Activated CD8-positive, alpha-beta memory T cell treated with anti-CD3 and anti-CD28 coated beads, Interleukin-2, amount 10 ng/mL, durations not matched to agents 7 days and 5 days (primary cell): ENCODE data around the gene CORO1C. TPM values are rescaled to one million over a fixed set of nuclear protein-coding genes. Genes with fewer than 3 reads are reported as not detected.
A peak's percentile ranks its signal among the peaks of the same experiment; 100 is the strongest.
"Not testable (repeated sequence)": the region's sequence is repeated elsewhere in the genome, so short reads cannot be mapped to it uniquely, and the experiment has no call there.

ENCODE experiments used
- ATAC-seq: fragments of 150-1000 bp; cut with Tn5 transposase; one replicate; pipeline ENCODE4 v1.10.0; 2021; ENCODE audit warnings: moderate library complexity
- CTCF ChIA-PET: fragments of 350-600 bp; sonication (Branson Sonifier 250); formaldehyde crosslinking; loops from one replicate; lab custom pipeline; 2021; ENCODE audit warnings: antibody characterized with exemption; lab: Charles Lee
- DNase-seq: peaks from one replicate; pipeline ENCODE4 v3.0.0-alpha.2; 2020
- H3K27ac Mint-ChIP-seq: one replicate; pipeline ENCODE4 v1.8.0; 2021; ENCODE audit warnings: mild to moderate bottlenecking, mixed read lengths
- H3K27me3 Mint-ChIP-seq: one replicate; pipeline ENCODE4 v1.8.0; 2021; ENCODE audit warnings: mixed read lengths
- H3K36me3 Mint-ChIP-seq: one replicate; pipeline ENCODE4 v1.8.0; 2021; ENCODE audit warnings: mild to moderate bottlenecking, mixed read lengths
- H3K4me1 Mint-ChIP-seq: one replicate; pipeline ENCODE4 v1.8.0; 2021; ENCODE audit warnings: mixed read lengths
- H3K4me3 Mint-ChIP-seq: one replicate; pipeline ENCODE4 v1.8.0; 2021; ENCODE audit warnings: mild to moderate bottlenecking, moderate library complexity, mixed read lengths
- H3K9me3 Mint-ChIP-seq: one replicate; pipeline ENCODE4 v1.8.0; 2022; ENCODE audit warnings: low read depth, mixed read lengths
- total RNA-seq, 2 experiments: library from RNA; stranded (reverse); gene quantifications; one replicate each; pipeline ENCODE4 v1.2.3, GENCODE V29; 2021

The CORO1C gene
- total RNA-seq, 2 experiments from 2014 or later, result 54.3 to 63.0 TPM

GRCh38 chr12:108633081-108633533 is 98.2 kb downstream of the CORO1C start:
- CTCF ChIA-PET, result interaction anchor here (0.6 to 10.4 kb wide), 11 partner anchors 10 to 198 kb away, joined by 3 to 166 read pairs (median 12); partner anchors contain the start of gene ISCU
- H3K27me3 Mint-ChIP-seq, result no peaks in the 10 kb centered on the region
- no peaks in the 10 kb centered on the region for H3K9me3 Mint-ChIP-seq
- peaks cover 46% of the 10 kb centered on the region for H3K36me3 Mint-ChIP-seq
- ATAC-seq (no peak), DNase-seq (no peak)
- peaks cover 63% of the 10 kb centered on the region for H3K4me1 Mint-ChIP-seq
- peak overlapping the region; percentile 100 for H3K4me3 Mint-ChIP-seq
- peak overlapping the region; percentile 100 for H3K27ac Mint-ChIP-seq

- not testable (repeated sequence) for ATAC-seq, H3K27me3 Mint-ChIP-seq, DNase-seq, H3K9me3 Mint-ChIP-seq
- CTCF ChIA-PET, result interaction anchor here (1.2 to 10.4 kb wide), 7 partner anchors 9 to 172 kb away, joined by 3 to 166 read pairs (median 16); partner anchors contain the start of gene ISCU
- Mint-ChIP-seq H3K27ac (peak overlapping the region; percentile 100), H3K4me3 (peak overlapping the region; percentile 100), H3K4me1 (peaks cover 63% of the 10 kb centered on the region), H3K36me3 (peaks cover 52% of the 10 kb centered on the region)
Measured at GRCh38 chr12:108631261-108631660, 100.1 kb downstream of the CORO1C start.

GRCh38 chr12:108630481-108631207 is 100.7 kb downstream of the CORO1C start:
- CTCF ChIA-PET, result interaction anchor here (1.5 to 10.4 kb wide), 5 partner anchors 8 to 173 kb away, joined by 3 to 166 read pairs (median 16); no protein-coding TSS in a partner anchor
- Mint-ChIP-seq H3K4me3 (peak overlapping the region; percentile 100), H3K27me3 (no peaks in the 10 kb centered on the region), H3K27ac (peak overlapping the region; percentile 100), H3K36me3 (peaks cover 55% of the 10 kb centered on the region), H3K4me1 (peaks cover 59% of the 10 kb centered on the region), H3K9me3 (no peaks in the 10 kb centered on the region)
- DNase-seq, result peak; percentile 55
- ATAC-seq, result no peak

GRCh38 chr12:108629824-108630476 is 101.4 kb downstream of the CORO1C start:
- Mint-ChIP-seq H3K4me1 (peaks cover 59% of the 10 kb centered on the region), H3K4me3 (peak overlapping the region; percentile 100), H3K9me3 (no peaks in the 10 kb centered on the region), H3K27me3 (no peaks in the 10 kb centered on the region), H3K27ac (peak overlapping the region; percentile 100), H3K36me3 (peaks cover 62% of the 10 kb centered on the region)
- DNase-seq (peak; percentile 85), ATAC-seq (peak; percentile 40)
- CTCF ChIA-PET, result interaction anchor here (2.4 to 10.4 kb wide), 3 partner anchors 12 to 62 kb away, joined by 5 to 166 read pairs (median 32); no protein-coding TSS in a partner anchor

- CTCF ChIA-PET, result interaction anchor here (0.7 to 10.4 kb wide), 6 partner anchors 11 to 203 kb away, joined by 3 to 166 read pairs (median 6); no protein-coding TSS in a partner anchor
- no peaks in the 10 kb centered on the region for H3K9me3 Mint-ChIP-seq
- peak overlapping the region; percentile 100 for H3K4me3 Mint-ChIP-seq
- peak overlapping the region; percentile 100 for H3K27ac Mint-ChIP-seq
- DNase-seq (peak; percentile 58), ATAC-seq (no peak)
- H3K4me1 Mint-ChIP-seq, result peaks cover 56% of the 10 kb centered on the region
- H3K36me3 Mint-ChIP-seq, result peaks cover 66% of the 10 kb centered on the region
- H3K27me3 Mint-ChIP-seq, result no peaks in the 10 kb centered on the region
Measured at GRCh38 chr12:108629151-108629550, 102.2 kb downstream of the CORO1C start.

GRCh38 chr12:108627134-108627920 is 104.0 kb downstream of the CORO1C start:
- Mint-ChIP-seq H3K27ac (peak overlapping the region; percentile 80), H3K27me3 (no peaks in the 10 kb centered on the region), H3K4me3 (peak overlapping the region; percentile 42), H3K9me3 (no peaks in the 10 kb centered on the region), H3K4me1 (peaks cover 69% of the 10 kb centered on the region), H3K36me3 (peaks cover 72% of the 10 kb centered on the region)
- no peak for ATAC-seq
- DNase-seq, result no peak
- CTCF ChIA-PET, result interaction anchor here (0.9 to 10.4 kb wide), 10 partner anchors 9 to 105 kb away, joined by 3 to 166 read pairs (median 6); partner anchors contain the start of genes ISCU and SART3

- H3K9me3 Mint-ChIP-seq, result no peaks in the 10 kb centered on the region
- H3K36me3 Mint-ChIP-seq, result peaks cover 70% of the 10 kb centered on the region
- no peak for DNase-seq
- CTCF ChIA-PET, result no interaction called here
- no peaks in the 10 kb centered on the region for H3K27me3 Mint-ChIP-seq
- no peak for ATAC-seq
- H3K4me3 Mint-ChIP-seq, result no peak overlapping the region
- H3K27ac Mint-ChIP-seq, result no peak overlapping the region
- peaks cover 59% of the 10 kb centered on the region for H3K4me1 Mint-ChIP-seq
Measured at GRCh38 chr12:108625228-108625627, 106.1 kb downstream of the CORO1C start.

DNA sequence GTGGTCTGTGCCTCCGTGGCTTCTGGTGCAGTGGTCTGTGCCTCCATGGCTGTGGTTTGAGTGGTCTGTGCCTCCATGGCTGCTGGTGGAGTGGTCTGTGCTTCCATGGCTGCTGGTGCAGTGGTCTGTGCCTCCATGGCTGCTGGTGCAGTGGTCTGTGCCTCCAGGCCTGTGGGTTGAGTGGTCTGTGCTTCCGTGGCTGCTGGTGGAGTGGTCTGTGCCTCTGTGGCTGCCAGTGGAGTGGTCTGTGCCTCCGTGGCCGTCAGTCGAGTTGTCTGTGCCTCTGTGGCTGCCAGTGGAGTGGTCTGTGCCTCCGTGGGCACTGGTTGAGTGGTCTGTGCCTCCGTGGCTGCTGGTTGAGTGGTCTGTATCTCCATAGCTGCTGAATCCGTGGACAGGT is 107.7 kb downstream of the CORO1C start:
- ATAC-seq (no peak), DNase-seq (no peak)
- Mint-ChIP-seq H3K36me3 (peaks cover 66% of the 10 kb centered on the region), H3K27me3 (no peaks in the 10 kb centered on the region), H3K9me3 (no peaks in the 10 kb centered on the region), H3K4me1 (peaks cover 59% of the 10 kb centered on the region), H3K27ac (no peak overlapping the region), H3K4me3 (no peak overlapping the region)
- CTCF ChIA-PET, result no interaction called here

GRCh38 chr12:108622921-108623514 is 108.3 kb downstream of the CORO1C start:
- H3K4me1 Mint-ChIP-seq, result peaks cover 60% of the 10 kb centered on the region
- DNase-seq (no peak), ATAC-seq (no peak)
- no peak overlapping the region for H3K4me3 Mint-ChIP-seq
- H3K27me3 Mint-ChIP-seq, result no peaks in the 10 kb centered on the region
- CTCF ChIA-PET, result interaction anchor here (1.0 to 11.2 kb wide), 3 partner anchors 9 to 57 kb away, joined by 3 to 382 read pairs (median 4); partner anchors contain the start of genes ISCU, SART3 and SELPLG
- H3K27ac Mint-ChIP-seq, result no peak overlapping the region
- H3K36me3 Mint-ChIP-seq, result peaks cover 61% of the 10 kb centered on the region
- no peaks in the 10 kb centered on the region for H3K9me3 Mint-ChIP-seq

GRCh38 chr12:108622421-108622820 is 108.9 kb downstream of the CORO1C start:
- CTCF ChIA-PET, result interaction anchor here (1.0 to 11.2 kb wide), 3 partner anchors 9 to 56 kb away, joined by 3 to 382 read pairs (median 4); partner anchors contain the start of genes ISCU, SART3 and SELPLG
- no peak overlapping the region for H3K4me3 Mint-ChIP-seq
- peak overlapping the region; percentile 75 for H3K27ac Mint-ChIP-seq
- ATAC-seq (peak; percentile 11), DNase-seq (no peak)
- no peaks in the 10 kb centered on the region for H3K27me3 Mint-ChIP-seq
- peaks cover 60% of the 10 kb centered on the region for H3K4me1 Mint-ChIP-seq
- H3K9me3 Mint-ChIP-seq, result no peaks in the 10 kb centered on the region
- H3K36me3 Mint-ChIP-seq, result peaks cover 59% of the 10 kb centered on the region

GRCh38 chr12:108621161-108621560 is 110.2 kb downstream of the CORO1C start:
- Mint-ChIP-seq H3K36me3 (peaks cover 64% of the 10 kb centered on the region), H3K4me1 (peaks cover 66% of the 10 kb centered on the region), H3K4me3 (no peak overlapping the region), H3K27ac (no peak overlapping the region), H3K9me3 (peaks cover 4% of the 10 kb centered on the region), H3K27me3 (no peaks in the 10 kb centered on the region)
- DNase-seq, result no peak
- CTCF ChIA-PET, result interaction anchor here (11.2 kb wide), 1 partner anchor 55 kb away, joined by 382 read pairs; the partner anchor contains the start of genes ISCU and SART3
- ATAC-seq, result no peak

DNA sequence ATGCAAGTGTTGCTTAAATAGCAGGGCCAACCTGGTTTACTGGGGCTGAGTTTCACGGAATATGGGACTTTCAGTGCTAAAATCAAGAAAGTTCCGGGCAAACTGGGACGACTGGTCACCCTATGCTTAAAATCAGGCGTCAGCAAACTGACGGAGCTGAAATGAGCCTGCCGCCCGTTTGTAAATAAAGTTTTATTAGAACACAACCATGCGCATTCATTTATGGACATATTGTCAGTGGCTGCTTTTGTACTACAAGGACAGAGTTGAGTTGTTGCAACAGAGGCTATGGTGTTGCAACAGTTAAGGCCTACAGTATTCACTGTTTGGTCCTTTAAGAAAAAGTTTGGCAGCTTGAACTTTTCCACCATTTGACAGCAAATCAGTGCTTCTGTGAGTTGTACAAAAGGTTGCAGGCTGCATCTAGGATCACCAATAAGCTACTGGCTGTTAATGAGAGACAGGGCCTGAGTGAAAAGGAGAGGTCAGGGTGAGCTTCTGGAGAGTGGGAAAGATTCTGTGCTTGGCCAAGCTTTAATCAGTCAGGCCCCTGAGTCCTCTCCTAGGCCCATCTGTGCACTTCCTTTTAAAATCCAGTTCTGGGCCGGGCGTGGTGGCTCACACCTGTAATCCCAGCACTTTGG is 111.0 kb downstream of the CORO1C start:
- DNase-seq (no peak), ATAC-seq (no peak)
- H3K4me1 Mint-ChIP-seq, result peaks cover 66% of the 10 kb centered on the region
- H3K9me3 Mint-ChIP-seq, result peaks cover 4% of the 10 kb centered on the region
- no peaks in the 10 kb centered on the region for H3K27me3 Mint-ChIP-seq
- H3K27ac Mint-ChIP-seq, result peak overlapping the region; percentile 70
- H3K4me3 Mint-ChIP-seq, result no peak overlapping the region
- H3K36me3 Mint-ChIP-seq, result peaks cover 65% of the 10 kb centered on the region
- CTCF ChIA-PET, result interaction anchor here (1.3 to 11.2 kb wide), 4 partner anchors 11 to 184 kb away, joined by 3 to 382 read pairs (median 88); partner anchors contain the start of genes ISCU, SART3 and SELPLG
